Tibial artery (tissue), 4 donors: ENCODE measurements around the gene VEPH1.

Experiments used
- DNase-seq, 2 donors: peaks; one replicate each; pipeline ENCODE4 v3.0.0-alpha.2; 2019
- H3K27ac ChIP-seq, 2 donors: fragments of 200-600 bp; sonication (generic) in 1 of 2; 1 replicate in 1 of 2; 2 replicates in 1 of 2; pipeline ENCODE4 v1.5.1; 2018 to 2019; ENCODE audit warnings: mild to moderate bottlenecking in 1 of 2
- H3K27me3 ChIP-seq, 2 donors: fragments of 200-600 bp; sonication (generic) in 1 of 2; one replicate each; pipeline versions ENCODE4 v1.5.1 to v1.6.0; 2016 to 2019
- H3K36me3 ChIP-seq, 3 donors: fragments of 200-600 bp; sonication (generic) in 2 of 3; one replicate each; pipeline ENCODE4 v1.5.1; 2016 to 2019; ENCODE audit warnings: mild to moderate bottlenecking in 2 of 3
- H3K4me1 ChIP-seq, 4 donors: fragments of 200-600 bp; sonication (generic) in 2 of 4; 1 replicate in 3 of 4; 2 replicates in 1 of 4; pipeline ENCODE4 v1.5.1; 2016 to 2019
- H3K4me3 ChIP-seq, 2 donors: fragments of 200-600 bp; sonication (generic) in 1 of 2; 1 replicate in 1 of 2; 2 replicates in 1 of 2; pipeline ENCODE4 v1.5.1; 2018 to 2019; ENCODE audit warnings: mild to moderate bottlenecking in 2 of 2
- H3K9me3 ChIP-seq, 3 donors: fragments of 200-600 bp; sonication (generic) in 1 of 3; one replicate each; pipeline ENCODE4 v1.5.1; 2016 to 2019
- intact Hi-C: fragments of 100-400 bp; cut with DNase I; formaldehyde crosslinking; loops from one replicate; pipeline ENCODE4 v1.15.0; 2023; ENCODE audit warnings: low total_unique reads
- TF ChIP-seq, protein P1 (sequence below), 2 experiments: fragments of 200-600 bp in 1 of 2; fragments of 450-650 bp in 1 of 2; IDR thresholded peaks; one replicate each; pipeline ENCODE4 v1.5.1; 2017 to 2019; ENCODE audit warnings: antibody characterized with exemption in 2 of 2, mild to moderate bottlenecking in 1 of 2, moderate library complexity in 1 of 2

Gene VEPH1

DNA sequence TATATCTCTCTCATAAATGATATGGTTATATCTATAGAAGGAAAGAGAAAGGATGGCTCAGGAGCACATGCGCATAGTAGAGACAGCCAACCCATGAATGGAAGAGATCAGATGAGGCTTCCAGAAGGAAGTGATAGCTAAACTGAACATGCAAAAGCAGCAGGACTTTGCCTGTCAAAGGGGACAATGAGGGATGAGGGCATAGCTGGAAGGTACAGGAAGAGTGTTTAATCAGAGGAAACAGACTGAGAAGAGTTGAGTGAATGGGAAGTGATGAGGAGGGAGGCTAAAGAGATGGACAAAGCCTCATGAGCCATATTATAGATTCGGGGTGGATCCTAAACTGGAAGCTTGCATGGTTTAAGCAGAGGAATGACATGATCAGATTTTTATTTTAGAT lies 26.5 kb upstream of the VEPH1 start:
- H3K27me3 ChIP-seq = no peaks in the 10 kb centered on the region
- H3K4me3 ChIP-seq = no peak overlapping the region
- H3K4me1 ChIP-seq = peaks cover 0 to 11% (median 0%) of the 10 kb centered on the region in 4 donors
- TF ChIP-seq, protein P1, sequence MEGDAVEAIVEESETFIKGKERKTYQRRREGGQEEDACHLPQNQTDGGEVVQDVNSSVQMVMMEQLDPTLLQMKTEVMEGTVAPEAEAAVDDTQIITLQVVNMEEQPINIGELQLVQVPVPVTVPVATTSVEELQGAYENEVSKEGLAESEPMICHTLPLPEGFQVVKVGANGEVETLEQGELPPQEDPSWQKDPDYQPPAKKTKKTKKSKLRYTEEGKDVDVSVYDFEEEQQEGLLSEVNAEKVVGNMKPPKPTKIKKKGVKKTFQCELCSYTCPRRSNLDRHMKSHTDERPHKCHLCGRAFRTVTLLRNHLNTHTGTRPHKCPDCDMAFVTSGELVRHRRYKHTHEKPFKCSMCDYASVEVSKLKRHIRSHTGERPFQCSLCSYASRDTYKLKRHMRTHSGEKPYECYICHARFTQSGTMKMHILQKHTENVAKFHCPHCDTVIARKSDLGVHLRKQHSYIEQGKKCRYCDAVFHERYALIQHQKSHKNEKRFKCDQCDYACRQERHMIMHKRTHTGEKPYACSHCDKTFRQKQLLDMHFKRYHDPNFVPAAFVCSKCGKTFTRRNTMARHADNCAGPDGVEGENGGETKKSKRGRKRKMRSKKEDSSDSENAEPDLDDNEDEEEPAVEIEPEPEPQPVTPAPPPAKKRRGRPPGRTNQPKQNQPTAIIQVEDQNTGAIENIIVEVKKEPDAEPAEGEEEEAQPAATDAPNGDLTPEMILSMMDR (IDR thresholded peaks at IDR 0.05) = no peak
- intact Hi-C loops = no loop called here
- no peaks in the 10 kb centered on the region for H3K9me3 ChIP-seq
- H3K27ac ChIP-seq = no peak overlapping the region
- H3K36me3 ChIP-seq = no peaks in the 10 kb centered on the region
- no peak for DNase-seq

DNA sequence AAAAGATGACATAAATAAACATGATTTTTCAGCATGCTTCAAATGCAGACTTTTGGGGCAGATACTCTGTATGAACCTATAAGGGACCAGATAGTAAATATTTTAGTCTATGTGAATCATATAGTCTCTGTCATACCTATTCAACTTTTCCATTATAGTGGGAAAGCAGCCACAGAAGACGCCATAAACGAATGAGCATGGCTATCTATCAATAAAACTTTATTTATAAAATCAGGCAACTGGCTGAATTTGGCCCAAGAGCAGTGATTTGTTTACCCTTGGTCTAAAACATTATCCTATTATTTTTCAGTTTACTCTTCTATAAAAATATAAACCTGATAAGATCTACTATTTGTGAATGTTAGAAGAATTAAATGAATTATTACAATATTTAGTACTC lies 25.9 kb upstream of the VEPH1 start:
- TF ChIP-seq, protein P1 (IDR thresholded peaks at IDR 0.05) = no peak
- Histone ChIP-seq H3K4me3 (no peak overlapping the region), H3K9me3 (no peaks in the 10 kb centered on the region), H3K4me1 (peaks cover 0 to 11% (median 0%) of the 10 kb centered on the region in 4 donors), H3K27me3 (no peaks in the 10 kb centered on the region), H3K36me3 (no peaks in the 10 kb centered on the region), H3K27ac (no peak overlapping the region)
- intact Hi-C loops = no loop called here
- no peak for DNase-seq

DNA sequence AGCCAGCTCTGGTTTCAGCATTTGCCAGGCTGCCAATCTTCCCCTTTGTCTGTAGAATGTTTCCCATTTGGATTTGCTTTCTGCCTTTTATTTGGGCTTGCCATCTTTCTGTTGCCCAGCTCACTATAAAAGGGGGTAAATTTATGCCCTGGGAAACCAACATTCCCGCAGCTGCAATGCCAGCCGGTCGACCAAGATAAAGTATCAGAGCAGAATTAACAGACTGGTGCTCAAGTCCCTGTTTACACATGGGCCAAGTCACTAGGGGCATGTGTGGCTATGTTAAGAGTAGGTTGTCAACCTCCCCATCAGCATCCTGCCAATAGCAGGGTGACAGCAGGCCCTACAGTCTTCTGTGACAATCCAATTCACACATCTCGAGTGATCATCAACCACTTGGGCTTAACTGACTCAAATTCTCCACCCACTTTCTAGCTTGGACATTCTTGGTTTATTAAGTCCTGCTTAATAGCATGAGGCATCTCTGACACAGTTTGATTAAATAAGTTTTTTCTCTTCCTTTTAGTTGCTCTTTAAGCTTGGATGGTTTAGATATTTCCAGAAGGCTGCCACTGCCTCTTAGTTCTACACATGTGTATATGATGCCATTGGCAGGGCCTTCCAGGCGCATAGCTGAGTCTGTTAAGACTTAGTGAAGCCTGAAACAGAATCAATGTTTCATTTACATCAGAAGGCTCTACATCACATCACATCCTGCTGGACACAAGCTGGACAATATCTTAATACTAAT lies 24.1 kb upstream of the VEPH1 start:
- no peaks in the 10 kb centered on the region for H3K36me3 ChIP-seq
- H3K4me3 ChIP-seq = no peak overlapping the region
- H3K27me3 ChIP-seq = no peaks in the 10 kb centered on the region
- H3K9me3 ChIP-seq = no peaks in the 10 kb centered on the region
- intact Hi-C loops = no loop called here
- H3K27ac ChIP-seq = no peak overlapping the region
- H3K4me1 ChIP-seq = peaks cover 0 to 3% (median 0%) of the 10 kb centered on the region in 4 donors
- TF ChIP-seq, protein P1 (IDR thresholded peaks at IDR 0.05) = no peak
- no peak for DNase-seq

DNA sequence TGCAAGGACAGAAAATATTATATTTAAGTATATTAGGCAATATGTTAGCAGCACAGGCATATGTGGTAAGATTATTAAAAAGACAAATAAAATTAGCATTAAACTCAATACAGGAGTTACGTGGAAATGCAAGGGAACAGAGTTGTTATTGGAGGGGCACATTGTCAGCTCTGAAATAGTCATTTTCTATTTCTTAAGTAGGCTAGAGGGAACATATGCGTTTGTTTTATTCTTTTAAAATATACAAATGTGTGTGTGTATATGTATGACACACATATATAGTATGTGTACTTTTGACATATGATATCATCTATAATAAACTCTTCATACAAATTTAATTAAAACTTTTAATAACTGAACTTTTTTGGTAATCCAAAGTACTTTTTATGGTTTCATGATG lies 22.8 kb upstream of the VEPH1 start:
- no peak for DNase-seq
- Histone ChIP-seq H3K27me3 (no peaks in the 10 kb centered on the region), H3K27ac (no peak overlapping the region), H3K9me3 (no peaks in the 10 kb centered on the region), H3K36me3 (no peaks in the 10 kb centered on the region), H3K4me3 (no peak overlapping the region), H3K4me1 (peaks cover 0 to 7% (median 0%) of the 10 kb centered on the region in 4 donors)
- TF ChIP-seq, protein P1 (IDR thresholded peaks at IDR 0.05) = no peak
- intact Hi-C loops = no loop called here

DNA sequence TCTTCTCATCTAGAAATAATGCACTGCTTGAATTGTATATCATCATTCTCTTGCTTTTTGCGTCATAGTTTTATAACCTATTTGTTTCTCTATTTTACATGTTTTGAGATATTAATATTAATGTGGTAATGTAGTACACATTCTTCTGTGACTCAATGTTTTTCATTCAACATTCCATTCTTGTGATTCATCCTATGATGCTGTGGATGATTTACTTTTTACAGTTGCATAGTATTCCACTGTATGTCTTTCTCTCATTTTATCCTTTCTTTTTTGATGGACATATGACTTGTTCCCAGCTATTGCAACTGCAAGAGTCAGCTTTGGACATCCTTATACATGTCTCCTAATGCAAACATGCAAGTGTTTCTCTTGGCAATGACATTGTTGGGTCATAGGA lies 20.6 kb upstream of the VEPH1 start:
- Histone ChIP-seq H3K4me3 (no peak overlapping the region), H3K4me1 (peaks cover 0 to 15% (median 0%) of the 10 kb centered on the region in 4 donors), H3K27me3 (no peaks in the 10 kb centered on the region), H3K36me3 (no peaks in the 10 kb centered on the region), H3K27ac (no peak overlapping the region), H3K9me3 (peaks cover 0 to 2% (median 0%) of the 10 kb centered on the region in 3 donors)
- DNase-seq = no peak
- TF ChIP-seq, protein P1 (IDR thresholded peaks at IDR 0.05) = no peak
- intact Hi-C loops = no loop called here
